HG03565 (cell line): ENCODE measurements around the gene RABEPK.
A peak's percentile ranks its signal among the peaks of the same experiment; 100 is the strongest.
"Not testable (repeated sequence)": the region's sequence is repeated elsewhere in the genome, so short reads cannot be mapped to it uniquely, and the experiment has no call there.

Experiments used
- ATAC-seq: cut with Tn5 transposase; IDR thresholded peaks from one replicate; pipeline ENCODE4 v1.9.1; 2021; ENCODE audit warnings: mild to moderate bottlenecking, moderate library complexity; ENCODE audit not compliant: unreplicated experiment

Gene RABEPK

DNA sequence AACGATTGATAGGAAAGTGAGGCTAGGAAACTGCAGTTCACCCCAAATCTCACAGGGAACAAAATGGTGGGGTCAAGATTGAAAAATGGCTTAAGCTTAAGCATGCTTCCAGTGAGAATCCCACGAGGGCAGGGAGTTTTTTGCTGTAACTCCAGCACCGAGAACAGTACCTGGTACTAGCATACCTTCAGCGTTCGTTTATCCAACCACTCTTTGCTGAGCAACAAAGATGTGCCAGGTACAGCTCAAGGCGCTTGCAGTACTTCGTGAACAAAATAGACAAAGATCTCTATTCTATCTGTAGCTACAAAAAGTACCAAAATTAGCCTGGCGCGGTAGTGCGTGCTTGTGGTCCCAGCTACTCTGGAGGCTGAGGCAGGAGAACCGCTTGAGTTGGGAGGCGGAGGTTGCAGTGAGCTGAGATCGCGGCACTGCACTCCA lies 10.0 kb upstream of the RABEPK start:
- peak; percentile 12 for ATAC-seq

DNA sequence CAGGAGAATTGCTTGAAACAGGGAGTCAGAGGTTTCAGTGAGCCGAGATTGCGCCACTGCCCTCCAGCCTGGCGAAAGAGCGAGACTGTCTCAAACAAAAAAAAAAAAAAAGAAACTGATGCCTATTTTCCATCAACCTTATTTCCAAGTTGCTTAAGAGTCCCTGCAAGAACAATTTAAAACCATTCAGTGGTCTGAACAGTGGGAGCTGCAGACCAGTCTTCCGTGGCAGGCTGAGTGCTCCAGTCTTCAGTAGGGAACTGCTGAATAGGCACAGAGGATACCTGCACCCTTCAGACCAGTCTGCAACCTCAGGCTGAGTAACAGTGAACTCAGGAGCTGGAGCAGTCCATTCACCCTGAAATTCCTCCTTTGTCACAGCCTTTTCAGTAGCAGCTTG lies 5.9 kb upstream of the RABEPK start:
- ATAC-seq, result not testable (repeated sequence)

DNA sequence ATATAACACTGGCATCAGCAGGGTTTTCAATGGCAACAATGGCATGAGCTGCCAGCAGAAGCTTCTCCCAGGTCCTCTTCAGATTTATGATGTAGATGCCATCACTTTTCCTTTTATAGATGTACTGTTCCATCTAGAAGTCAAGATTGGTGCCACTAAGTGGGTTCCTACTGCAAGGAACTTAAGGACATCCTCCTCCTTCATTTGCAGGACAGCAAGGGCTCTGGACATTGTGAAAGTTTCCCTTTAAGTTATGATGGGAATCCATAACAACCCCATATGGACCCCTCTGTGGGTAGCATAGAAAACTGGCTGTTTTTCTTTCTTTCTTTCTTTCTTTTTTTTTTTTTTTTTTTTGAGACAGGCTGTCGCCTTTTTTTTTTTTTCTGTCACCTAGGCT lies 4.8 kb upstream of the RABEPK start:
- not testable (repeated sequence) for ATAC-seq

- ATAC-seq, result no peak
Observed at GRCh38 chr9:125202846-125203618, 2.7 kb downstream of the RABEPK start.

- ATAC-seq, result no peak
Observed at GRCh38 chr9:125204477-125204876, 4.1 kb downstream of the RABEPK start.

DNA sequence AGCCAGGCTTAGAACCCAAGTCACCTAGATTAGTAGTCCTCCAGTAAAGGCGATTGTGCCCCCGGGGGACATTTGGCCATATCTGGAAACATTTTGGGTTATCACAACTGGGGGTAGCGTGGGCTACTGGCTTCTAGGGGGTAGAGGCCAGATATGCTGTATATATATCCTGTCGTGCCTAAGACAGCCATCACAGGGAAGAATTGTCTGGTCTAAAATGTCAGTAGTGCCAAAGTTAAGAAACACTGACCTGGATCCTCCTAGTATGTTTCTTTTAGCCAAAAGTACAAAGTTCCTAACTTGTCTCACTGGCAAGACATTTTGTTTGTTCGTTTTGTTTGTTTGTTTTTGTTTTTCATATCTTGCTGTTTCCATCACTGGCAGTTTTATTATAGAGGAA lies 13.8 kb downstream of the RABEPK start:
- no peak for ATAC-seq

GRCh38 chr9:125218621-125219020 lies 18.3 kb downstream of the RABEPK start:
- no peak for ATAC-seq

DNA sequence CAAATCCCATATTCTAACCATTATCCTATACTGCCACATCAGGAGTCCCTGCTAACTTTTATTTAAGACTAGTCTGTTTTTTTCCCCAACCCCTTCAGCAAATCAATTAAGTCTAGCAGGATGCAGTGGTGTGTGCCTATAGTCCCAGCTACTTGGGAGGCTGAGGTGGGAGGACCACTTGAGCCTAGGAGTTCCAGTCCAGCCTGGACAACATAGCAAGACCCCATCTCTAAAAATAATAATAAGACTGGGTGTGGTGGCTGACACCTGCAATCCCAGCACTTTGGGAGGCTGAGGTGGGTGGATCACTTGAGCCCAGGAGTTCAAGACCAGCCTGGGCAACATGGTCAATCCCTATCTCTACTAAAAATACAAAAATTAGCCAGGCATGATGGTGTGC lies 24.5 kb downstream of the RABEPK start:
- not testable (repeated sequence) for ATAC-seq

- no peak for ATAC-seq
Observed at GRCh38 chr9:125227761-125228160, 27.4 kb downstream of the RABEPK start.

DNA sequence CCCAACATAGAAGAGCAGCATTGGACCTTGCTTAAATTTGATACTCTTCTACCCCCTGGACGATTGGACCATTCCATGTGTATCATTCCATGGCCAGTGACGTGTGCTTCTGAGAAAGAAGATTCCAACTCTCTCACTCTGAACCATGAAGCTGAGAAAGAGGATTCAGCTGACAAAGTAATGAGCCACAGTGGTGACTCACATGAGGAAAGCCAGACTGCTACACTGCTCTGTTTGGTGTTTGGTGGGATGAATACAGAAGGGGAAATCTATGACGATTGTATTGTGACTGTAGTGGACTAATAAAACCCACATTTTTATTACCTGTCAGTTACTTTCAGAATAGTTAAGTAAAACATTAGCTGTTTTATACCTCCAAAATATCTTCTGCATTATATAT lies 33.3 kb downstream of the RABEPK start:
- ATAC-seq, result no peak

GRCh38 chr9:125234099-125234498 lies 33.8 kb downstream of the RABEPK start:
- ATAC-seq, result not testable (repeated sequence)

- no peak for ATAC-seq
Observed at GRCh38 chr9:125235804-125236519, 35.6 kb downstream of the RABEPK start.

DNA sequence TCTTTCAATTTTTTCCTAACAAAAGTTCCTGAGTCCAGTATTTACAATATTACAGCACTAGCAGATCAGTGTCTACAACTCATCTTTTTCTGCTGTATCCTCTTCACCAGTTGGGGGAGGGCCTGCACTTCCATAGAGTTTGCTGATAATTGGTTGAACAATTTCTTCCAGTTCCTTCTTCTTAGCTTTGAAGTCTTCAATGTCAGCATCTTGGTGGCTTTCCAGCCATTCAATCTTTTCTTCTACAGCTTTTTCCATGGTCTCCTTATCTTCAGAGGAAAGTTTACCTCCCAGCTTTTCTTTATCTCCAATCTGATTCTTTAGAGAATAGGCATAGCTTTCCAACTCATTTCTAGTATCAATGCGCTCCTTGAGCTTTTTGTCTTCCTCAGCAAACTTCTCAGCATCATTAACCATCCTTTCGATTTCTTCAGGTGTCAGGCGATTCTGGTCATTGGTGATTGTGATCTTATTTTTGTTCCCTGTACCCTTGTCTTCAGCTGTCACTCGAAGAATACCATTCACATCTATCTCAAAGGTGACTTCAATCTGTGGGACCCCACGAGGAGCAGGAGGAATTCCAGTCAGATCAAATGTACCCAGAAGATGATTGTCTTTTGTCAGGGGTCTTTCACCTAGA lies 36.3 kb downstream of the RABEPK start:
- ATAC-seq, result not testable (repeated sequence)

- no peak for ATAC-seq
Observed at GRCh38 chr9:125238127-125238914, 38.0 kb downstream of the RABEPK start.

GRCh38 chr9:125238915-125239446 lies 38.6 kb downstream of the RABEPK start:
- ATAC-seq, result no peak

- ATAC-seq, result no peak
Observed at GRCh38 chr9:125239631-125240597, 39.6 kb downstream of the RABEPK start.

- ATAC-seq, result no peak
Observed at GRCh38 chr9:125240649-125240999, 40.3 kb downstream of the RABEPK start.

- peak; percentile 90 for ATAC-seq
Observed at GRCh38 chr9:125241000-125241862, 40.9 kb downstream of the RABEPK start, which contains the start of gene HSPA5. TSS of gene HSPA5 (minus strand) at chr9:125241343. CDS start at chr9:125241126, 217 bp downstream.
